GM20431 (cell line): ENCODE data around the gene COPE.

Source experiments
- in situ Hi-C: fragments of 300-500 bp; cut with MseI, MboI; formaldehyde crosslinking; loops from one replicate; pipeline ENCODE4 v1.15.0; 2020; ENCODE audit warnings: low sequenced_read_pairs; ENCODE audit not compliant: unreplicated experiment

The COPE gene

DNA sequence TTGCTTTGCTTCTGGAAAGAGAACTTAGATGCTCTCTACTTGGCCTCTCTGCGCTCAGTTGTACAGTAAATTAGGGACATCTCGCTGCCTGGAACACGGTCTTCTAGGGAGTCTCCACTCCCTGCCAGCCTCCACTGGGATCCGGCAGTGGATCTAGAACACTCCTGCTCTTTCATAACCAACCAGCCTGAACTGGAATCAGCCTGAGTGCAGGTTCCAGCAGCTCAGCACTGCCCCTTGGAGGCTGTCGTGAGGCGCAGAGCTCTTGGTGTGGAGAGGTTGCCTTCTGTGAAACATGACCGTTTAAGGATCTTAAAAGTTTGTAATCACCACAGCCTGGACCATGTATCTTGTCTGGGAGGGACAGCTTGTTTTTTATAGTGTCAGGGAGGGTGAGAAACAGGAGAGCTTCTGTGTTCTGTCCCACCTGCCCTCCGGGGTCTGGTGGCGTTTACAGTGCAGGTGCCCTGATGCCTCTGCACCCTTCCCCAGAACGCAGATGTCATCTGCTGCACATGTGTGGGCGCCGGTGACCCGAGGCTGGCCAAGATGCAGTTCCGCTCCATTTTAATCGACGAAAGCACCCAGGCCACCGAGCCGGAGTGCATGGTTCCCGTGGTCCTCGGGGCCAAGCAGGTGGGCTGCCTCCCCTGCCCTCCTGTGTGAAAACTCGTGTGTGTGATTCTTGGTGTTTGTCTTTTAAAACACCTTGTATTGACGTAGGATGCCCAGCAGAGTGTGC lies 62.6 kb downstream of the COPE start:
- in situ Hi-C loops = no loop called here

DNA sequence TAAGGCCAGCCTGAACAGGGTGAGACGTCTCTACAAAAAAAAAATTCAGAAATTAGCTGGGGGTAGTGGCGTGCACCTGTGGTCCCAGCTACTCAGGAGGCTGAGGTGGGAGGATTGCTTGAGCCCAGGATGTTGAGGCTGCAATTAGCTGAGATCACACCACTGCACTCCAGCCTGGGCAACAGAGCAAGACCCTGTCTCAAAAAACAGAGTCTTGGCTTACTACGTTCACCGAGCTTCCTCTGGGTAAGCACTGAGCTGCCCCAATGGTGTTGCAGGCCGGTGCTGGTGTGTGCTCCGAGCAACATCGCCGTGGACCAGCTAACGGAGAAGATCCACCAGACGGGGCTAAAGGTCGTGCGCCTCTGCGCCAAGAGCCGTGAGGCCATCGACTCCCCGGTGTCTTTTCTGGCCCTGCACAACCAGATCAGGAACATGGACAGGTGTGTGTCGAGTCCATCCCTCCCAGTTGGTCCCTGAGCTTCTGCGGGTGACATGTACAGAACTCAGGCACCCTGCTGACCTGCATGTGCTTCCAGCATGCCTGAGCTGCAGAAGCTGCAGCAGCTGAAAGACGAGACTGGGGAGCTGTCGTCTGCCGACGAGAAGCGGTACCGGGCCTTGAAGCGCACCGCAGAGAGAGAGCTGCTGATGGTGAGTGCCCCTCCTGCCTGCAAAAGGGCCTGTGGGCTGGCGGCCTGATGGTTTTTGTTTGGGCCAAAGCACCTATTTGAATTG lies 63.4 kb downstream of the COPE start:
- in situ Hi-C loops = no loop called here

DNA sequence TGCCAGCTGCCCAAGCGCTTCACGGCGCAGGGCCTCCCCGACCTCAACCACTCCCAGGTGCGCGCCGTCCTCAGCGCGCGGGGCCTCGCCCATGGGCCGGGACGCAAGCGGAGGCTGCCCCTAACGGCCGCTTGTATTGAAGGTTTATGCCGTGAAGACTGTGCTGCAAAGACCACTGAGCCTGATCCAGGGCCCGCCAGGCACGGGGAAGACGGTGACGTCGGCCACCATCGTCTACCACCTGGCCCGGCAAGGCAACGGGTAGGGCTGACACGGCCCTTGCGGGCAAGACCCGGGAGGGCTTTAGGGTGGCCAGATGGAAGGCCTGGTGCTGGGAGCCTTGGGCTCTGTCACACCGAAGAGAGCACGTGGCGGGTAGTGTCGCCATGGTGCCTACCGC lies 64.2 kb downstream of the COPE start:
- in situ Hi-C loops = no loop called here

DNA sequence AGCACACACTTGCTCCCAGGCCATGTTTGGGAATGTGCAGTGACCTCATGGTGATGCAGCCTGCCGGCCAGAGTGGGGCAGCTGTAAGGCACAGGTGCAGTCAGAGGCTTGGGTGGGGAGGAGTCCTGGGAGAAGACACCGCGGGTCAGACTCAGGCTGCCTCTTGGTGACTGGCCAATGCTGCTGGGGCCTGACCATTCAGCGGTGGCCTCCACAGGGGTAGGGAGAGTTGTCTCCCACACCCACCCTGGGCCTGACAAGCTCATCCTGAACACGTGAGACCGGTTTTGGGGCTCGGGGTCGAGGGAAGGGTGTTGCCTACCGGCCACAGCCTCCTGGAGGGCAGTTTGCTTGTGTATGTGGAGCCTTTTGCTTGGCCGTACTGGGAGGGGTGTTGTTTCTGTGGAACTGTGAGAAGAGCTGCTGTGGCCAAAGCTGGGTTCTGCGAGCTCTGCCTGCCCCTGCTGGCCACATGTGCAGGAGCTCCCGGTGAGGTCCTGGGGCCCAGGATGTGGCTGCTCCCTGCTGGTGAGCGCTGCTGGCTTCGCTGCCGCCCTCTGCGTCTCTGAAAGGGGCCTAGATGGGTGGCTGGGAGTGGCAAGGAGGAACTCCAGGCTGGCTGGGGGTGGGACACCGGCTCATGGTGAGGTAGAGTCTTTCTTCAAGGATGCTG lies 65.3 kb downstream of the COPE start:
- in situ Hi-C loops = no loop called here

DNA sequence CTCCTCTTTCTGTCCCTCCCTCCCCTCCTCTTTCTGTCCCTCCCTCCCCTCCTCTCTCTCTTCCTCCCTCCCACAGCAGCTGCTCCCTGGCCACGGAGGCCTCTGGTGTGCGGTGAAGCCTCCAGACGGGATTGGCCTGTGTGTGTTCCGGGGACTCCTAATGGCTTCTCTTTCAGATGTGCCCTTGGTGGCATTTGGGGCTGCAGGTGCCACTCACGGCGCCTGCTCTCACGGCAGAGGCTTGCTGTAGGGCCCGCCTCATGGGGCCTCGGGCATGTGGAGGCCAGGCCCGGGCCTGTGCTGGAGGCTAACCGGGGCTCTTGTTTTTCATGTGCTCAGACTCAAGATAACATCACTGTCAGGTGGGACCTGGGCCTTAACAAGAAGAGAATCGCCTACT lies 66.5 kb downstream of the COPE start:
- in situ Hi-C loops = no loop called here

DNA sequence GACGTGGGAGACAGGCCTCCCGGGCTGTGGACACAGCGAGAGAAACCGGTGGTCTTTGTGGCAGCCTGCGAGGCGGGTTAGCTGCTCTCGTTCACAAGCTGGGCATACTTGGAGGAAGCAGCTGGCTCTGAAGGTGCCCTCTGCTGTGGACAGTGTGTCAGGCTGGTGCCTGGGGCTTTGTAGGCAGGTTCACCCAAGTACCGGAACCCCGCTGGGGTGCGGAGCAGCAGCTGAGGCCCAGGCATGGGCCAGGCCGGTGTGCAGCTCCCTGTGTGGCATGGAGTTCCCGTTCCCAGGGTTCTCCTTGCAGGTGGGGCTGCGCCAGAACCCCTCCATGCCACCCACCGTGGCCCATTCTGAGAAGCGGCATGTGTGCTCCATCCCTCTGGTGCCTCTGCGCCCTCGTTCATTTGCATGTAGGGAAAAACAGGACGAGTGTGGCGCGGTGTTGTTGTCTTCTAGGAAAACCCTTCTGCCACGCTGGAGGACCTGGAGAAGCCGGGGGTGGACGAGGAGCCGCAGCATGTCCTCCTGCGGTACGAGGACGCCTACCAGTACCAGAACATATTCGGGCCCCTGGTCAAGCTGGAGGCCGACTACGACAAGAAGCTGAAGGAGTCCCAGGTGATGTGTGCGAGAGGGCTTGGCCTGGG lies 67.4 kb downstream of the COPE start:
- in situ Hi-C loops = no loop called here

DNA sequence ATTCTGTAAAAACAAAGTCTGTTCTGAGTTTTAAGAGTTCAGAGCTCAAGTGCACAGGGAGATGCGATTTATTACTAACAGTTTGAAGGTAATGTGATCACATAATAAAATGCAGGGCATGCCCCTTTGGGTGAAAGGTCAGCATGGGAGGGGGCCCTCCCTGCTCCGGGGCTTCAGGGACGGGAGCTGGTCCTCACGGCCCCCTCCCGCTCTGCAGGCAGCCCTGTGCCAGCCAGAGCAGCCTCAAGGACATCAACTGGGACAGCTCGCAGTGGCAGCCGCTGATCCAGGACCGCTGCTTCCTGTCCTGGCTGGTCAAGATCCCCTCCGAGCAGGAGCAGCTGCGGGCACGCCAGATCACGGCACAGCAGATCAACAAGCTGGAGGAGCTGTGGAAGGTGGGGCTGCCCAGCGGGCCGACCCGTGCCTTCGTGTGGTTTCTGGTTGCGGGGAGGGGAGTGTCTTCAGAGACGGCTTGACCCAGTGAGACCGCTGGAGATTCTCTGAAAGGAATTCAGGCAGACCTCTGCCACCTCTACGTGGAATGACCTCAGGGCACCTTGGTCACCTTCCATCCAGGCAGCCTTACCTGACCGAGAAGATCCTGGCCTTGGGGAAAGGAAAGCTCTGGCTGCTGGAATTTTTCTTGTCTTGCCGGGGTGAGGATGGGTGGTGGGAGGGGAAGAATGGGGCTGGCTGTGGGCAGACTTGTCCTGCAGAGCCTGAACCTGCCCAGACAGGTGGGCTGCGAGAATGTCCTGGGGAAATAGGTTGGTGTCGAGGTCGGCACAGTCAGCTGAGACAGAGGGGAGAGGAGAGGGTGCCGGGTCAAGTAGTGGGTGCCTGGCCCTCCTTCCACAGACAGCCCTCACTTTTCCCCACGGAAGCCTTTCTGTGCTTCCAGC lies 68.5 kb downstream of the COPE start:
- in situ Hi-C loops = no loop called here

DNA sequence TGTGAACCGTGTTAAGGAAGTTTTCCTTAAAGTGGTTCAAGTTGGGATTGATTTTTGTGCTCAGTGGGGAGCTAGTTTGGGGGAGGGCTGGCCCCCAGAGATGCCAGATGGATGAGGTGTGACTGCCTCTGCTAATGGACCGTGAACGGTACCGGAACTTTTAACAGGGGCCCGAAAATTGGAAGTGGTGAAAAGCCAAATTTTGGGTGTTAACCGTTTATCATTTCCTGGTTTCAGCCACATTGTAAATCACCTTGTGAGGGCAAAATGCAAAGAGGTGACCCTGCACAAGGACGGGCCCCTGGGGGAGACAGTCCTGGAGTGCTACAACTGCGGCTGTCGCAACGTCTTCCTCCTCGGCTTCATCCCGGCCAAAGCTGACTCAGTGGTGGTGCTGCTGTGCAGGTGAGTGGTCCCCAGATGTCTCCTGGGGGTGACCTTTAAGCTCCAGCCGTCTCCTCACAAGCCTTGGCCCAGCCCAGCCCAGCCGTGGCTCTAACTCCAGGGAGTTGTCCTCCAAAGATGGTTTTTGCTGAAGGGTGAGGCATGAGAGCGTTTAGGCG lies 69.3 kb downstream of the COPE start:
- in situ Hi-C loops = no loop called here
